Neuronal stem cell (in vitro differentiated cells): ENCODE measurements around the gene HDHD2. TPM values are rescaled to one million over a fixed set of nuclear protein-coding genes. Genes with fewer than 3 reads are reported as not detected.
"Not testable (repeated sequence)": the region's sequence is repeated elsewhere in the genome, so short reads cannot be mapped to it uniquely, and the experiment has no call there.

Source experiments
- DNase-seq: peaks from one replicate; pipeline ENCODE4 v3.0.0-alpha.2; 2013; ENCODE audit warnings: low spot score
- H2AFZ ChIP-seq: one replicate; pipeline ENCODE4 v1.6.1; 2013; ENCODE audit warnings: mild to moderate bottlenecking, low read length, inconsistent platforms
- H2AK5ac ChIP-seq: 2 replicates; pipeline ENCODE4 v1.6.1; 2013; ENCODE audit warnings: low read depth, mild to moderate bottlenecking, inconsistent platforms, low read length, moderate library complexity, mixed read lengths
- H2BK120ac ChIP-seq: 2 replicates; pipeline ENCODE4 v1.6.1; 2013; ENCODE audit warnings: low read depth, mild to moderate bottlenecking, inconsistent platforms, low read length, moderate library complexity, mixed read lengths
- H2BK12ac ChIP-seq: one replicate; pipeline ENCODE4 v1.6.1; 2013; ENCODE audit warnings: low read length, inconsistent platforms
- H2BK15ac ChIP-seq: 2 replicates; pipeline ENCODE4 v1.6.1; 2013; ENCODE audit warnings: mild to moderate bottlenecking, low read length, inconsistent platforms, mixed read lengths
- H2BK5ac ChIP-seq: one replicate; pipeline ENCODE4 v1.6.1; 2013; ENCODE audit warnings: inconsistent platforms, mild to moderate bottlenecking, low read length, moderate library complexity
- H3K14ac ChIP-seq: one replicate; pipeline ENCODE4 v1.6.1; 2013; ENCODE audit warnings: low read length, inconsistent platforms
- H3K18ac ChIP-seq: 2 replicates; pipeline ENCODE4 v1.6.1; 2013; ENCODE audit warnings: low read length, inconsistent platforms
- H3K23ac ChIP-seq: 2 replicates; pipeline ENCODE4 v1.6.1; 2013; ENCODE audit warnings: low read depth, mild to moderate bottlenecking, mixed read lengths, low read length, inconsistent platforms; ENCODE audit not compliant: poor library complexity
- H3K27ac ChIP-seq: replicated peaks from 3 replicates; pipeline ENCODE4 v1.5.1; 2013; ENCODE audit warnings: low read length, inconsistent platforms
- H3K27me3 ChIP-seq, 3 experiments: 2 replicates each; pipeline ENCODE4 v1.6.1; 2013; ENCODE audit warnings: low read length in 3 of 3, mild to moderate bottlenecking in 2 of 3, inconsistent platforms in 1 of 3, low read depth in 1 of 3, mixed read lengths in 1 of 3, moderate library complexity in 1 of 3; ENCODE audit not compliant: control insufficient read depth in 3 of 3, insufficient read depth in 3 of 3
- H3K36me3 ChIP-seq, 2 donors: replicated peaks in 1 of 2; 2 replicates each; pipeline ENCODE4 v1.6.1; 2013; ENCODE audit warnings: low read length in 2 of 2; ENCODE audit not compliant: control insufficient read depth in 2 of 2, insufficient read depth in 2 of 2
- H3K4ac ChIP-seq: 2 replicates; pipeline ENCODE4 v1.6.1; 2013; ENCODE audit warnings: inconsistent platforms, mild to moderate bottlenecking, low read length, moderate library complexity
- H3K4me1 ChIP-seq, 2 donors: 1 replicate in 1 of 2; 2 replicates in 1 of 2; pipeline ENCODE4 v1.6.1; 2013; ENCODE audit warnings: low read length in 2 of 2, low read depth in 1 of 2; ENCODE audit not compliant: control insufficient read depth in 2 of 2, insufficient read depth in 1 of 2
- H3K4me2 ChIP-seq: one replicate; pipeline ENCODE4 v1.6.1; 2013; ENCODE audit warnings: mild to moderate bottlenecking, low read length, inconsistent platforms; ENCODE audit not compliant: insufficient read depth, poor library complexity, severe bottlenecking
- H3K4me3 ChIP-seq, 2 donors: 2 replicates each; pipeline ENCODE4 v1.5.1; 2013; ENCODE audit warnings: low read length in 2 of 2, mild to moderate bottlenecking in 2 of 2, inconsistent platforms in 1 of 2, moderate library complexity in 1 of 2
- H3K79me1 ChIP-seq: one replicate; pipeline ENCODE4 v1.6.1; 2013; ENCODE audit warnings: low read depth, mild to moderate bottlenecking, inconsistent platforms, low read length, moderate library complexity
- H3K9ac ChIP-seq: one replicate; pipeline ENCODE4 v1.6.1; 2013; ENCODE audit warnings: mild to moderate bottlenecking, low read depth, low read length, inconsistent platforms; ENCODE audit not compliant: poor library complexity
- H3K9me3 ChIP-seq, 2 donors: replicated peaks in 1 of 2; 2 replicates each; pipeline versions ENCODE3 to v1.6.1; 2013; ENCODE audit warnings: low read length in 2 of 2, mild to moderate bottlenecking in 2 of 2, inconsistent platforms in 1 of 2, low read depth in 1 of 2, mixed read lengths in 1 of 2, moderate library complexity in 1 of 2; ENCODE audit not compliant: control insufficient read depth in 2 of 2, insufficient read depth in 1 of 2
- H4K8ac ChIP-seq: one replicate; pipeline ENCODE4 v1.6.1; 2013; ENCODE audit warnings: low read depth, mild to moderate bottlenecking, inconsistent platforms, low read length, moderate library complexity
- H4K91ac ChIP-seq: one replicate; pipeline ENCODE4 v1.6.1; 2013; ENCODE audit warnings: low read length, low read depth, mild to moderate bottlenecking, inconsistent platforms; ENCODE audit not compliant: poor library complexity
- WGBS, 2 donors: extraction: QIAGEN DNeasy Blood & Tissue Kit; methylation state at CpG; one replicate each; pipeline ENCODE4 v1.1.7; 2013; ENCODE audit warnings: missing lambda C conversion rate in 2 of 2, mixed read lengths in 1 of 2; ENCODE audit not compliant: insufficient read length in 2 of 2, insufficient replicate concordance in 1 of 2; ENCODE audit errors: extremely low coverage in 2 of 2; 5-methylcytosine and 5-hydroxymethylcytosine counted together
- polyA plus RNA-seq, 2 experiments: library from polyadenylated mRNA; stranded (reverse); fragments of 200-250 nt; gene quantifications; one replicate each; pipeline ENCODE4 v1.2.3, GENCODE V29; 2013

The HDHD2 gene, protein sequence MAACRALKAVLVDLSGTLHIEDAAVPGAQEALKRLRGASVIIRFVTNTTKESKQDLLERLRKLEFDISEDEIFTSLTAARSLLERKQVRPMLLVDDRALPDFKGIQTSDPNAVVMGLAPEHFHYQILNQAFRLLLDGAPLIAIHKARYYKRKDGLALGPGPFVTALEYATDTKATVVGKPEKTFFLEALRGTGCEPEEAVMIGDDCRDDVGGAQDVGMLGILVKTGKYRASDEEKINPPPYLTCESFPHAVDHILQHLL
- 47.9 TPM for polyA plus RNA-seq (2013, experiment 1 of 2)
- polyA plus RNA-seq (2013, experiment 2 of 2): 51.4 TPM

DNA sequence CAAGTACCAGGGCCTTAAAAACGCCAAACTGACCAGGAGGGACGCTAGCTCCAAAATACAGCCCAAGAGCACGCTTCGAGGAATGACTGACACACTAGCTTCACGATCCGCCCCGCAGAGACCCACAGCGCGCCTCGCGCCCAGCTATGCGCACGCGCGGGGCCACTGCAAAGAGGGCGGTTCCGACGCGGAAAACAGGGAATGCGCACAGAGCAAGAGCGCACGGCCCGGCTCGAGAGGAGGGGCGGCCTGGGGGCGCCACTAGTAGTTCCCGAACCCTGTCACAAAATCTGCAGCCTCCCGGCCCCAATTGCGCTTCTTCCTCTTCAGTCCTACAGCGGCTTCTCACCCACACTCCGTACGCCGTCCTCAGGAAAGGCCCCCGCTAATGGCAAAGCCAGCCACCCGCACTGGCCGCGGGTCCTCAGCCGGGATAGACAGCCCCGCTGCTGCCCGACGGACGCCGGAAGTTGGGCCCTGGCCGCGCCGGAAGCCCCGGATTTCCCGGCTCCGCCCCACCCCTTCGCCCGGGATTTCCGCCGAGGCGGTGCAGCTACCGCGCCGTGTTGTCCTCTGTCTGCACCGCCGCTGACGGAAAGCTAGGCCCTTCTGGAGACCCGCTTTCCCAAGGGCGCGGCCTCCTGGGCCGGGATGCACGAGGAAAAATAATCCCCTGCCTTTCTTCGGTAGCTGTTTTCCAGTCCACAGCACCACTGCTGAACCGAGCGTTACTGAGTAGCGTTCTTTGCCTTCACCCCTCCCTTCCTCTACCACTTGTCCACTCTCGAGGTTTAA, at the start of gene HDHD2:
Gene HDHD2 (minus strand): TSS at position 472 of the 795 bp plus-strand sequence. CDS start 14,061 bp downstream, outside the sequence.
- Histone ChIP-seq H3K23ac (peak within 1 kb of the TSS; percentile 96), H3K18ac (peak within 1 kb of the TSS; percentile 93), H3K27ac (peak within 1 kb of the TSS; percentile 87), H2BK12ac (no peak within 1 kb of the TSS), H2BK5ac (peak within 1 kb of the TSS; percentile 69), H3K4me1 (peaks cover 2 to 6% of the 10 kb centered on the region in 2 donors), H3K14ac (no peak within 1 kb of the TSS), H3K27me3 (no peaks in the 10 kb centered on the region), H2BK120ac (no peak within 1 kb of the TSS), H3K79me1 (peaks cover 2% of the 10 kb centered on the region), H4K8ac (peak within 1 kb of the TSS; percentile 43), H4K91ac (no peak within 1 kb of the TSS), H3K4ac (no peak within 1 kb of the TSS), H2AFZ (peak within 1 kb of the TSS; percentile 95), H2AK5ac (no peak within 1 kb of the TSS), H3K4me2 (peak within 1 kb of the TSS; percentile 85), H2BK15ac (no peak within 1 kb of the TSS), H3K4me3 (peak within 1 kb of the TSS; percentile 72 to 89), H3K36me3 (peaks cover 0 to 19% of the 10 kb centered on the region in 2 donors), H3K9me3 (no peaks in the 10 kb centered on the region), H3K9ac (peak within 1 kb of the TSS; percentile 85)
- peak; percentile 77 for DNase-seq
- no CpG with 5 or more reads among the region's 70 CpGs for WGBS, 2 donors

DNA sequence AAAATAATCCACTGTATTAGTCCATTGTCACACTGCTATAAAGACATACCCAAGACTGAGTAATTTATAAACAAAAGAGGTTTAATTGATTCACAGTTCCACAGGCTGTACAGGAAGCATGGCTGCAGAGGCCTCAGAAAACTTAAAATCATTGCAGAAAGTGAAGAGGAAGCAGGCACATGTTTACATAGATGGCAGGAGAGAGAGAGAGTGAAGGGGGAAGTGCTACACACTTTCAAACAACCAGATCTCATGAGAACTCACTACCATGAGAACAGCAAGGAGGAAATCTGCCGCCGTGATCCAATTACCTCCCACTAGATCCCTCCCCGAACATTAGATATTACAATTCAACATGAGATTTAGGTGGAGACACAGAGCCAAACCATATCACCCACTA, 45.7 kb upstream of the HDHD2 start:
- H2BK120ac ChIP-seq, H3K14ac ChIP-seq, H2AK5ac ChIP-seq, H3K4ac ChIP-seq, H3K27ac ChIP-seq, H2BK15ac ChIP-seq, H3K4me3 ChIP-seq, H4K8ac ChIP-seq, DNase-seq, H3K23ac ChIP-seq, H3K36me3 ChIP-seq, H3K9me3 ChIP-seq, H2BK12ac ChIP-seq, H3K4me1 ChIP-seq, H4K91ac ChIP-seq, H3K4me2 ChIP-seq, H2BK5ac ChIP-seq, H2AFZ ChIP-seq, H3K18ac ChIP-seq, H3K79me1 ChIP-seq, H3K9ac ChIP-seq, H3K27me3 ChIP-seq: not testable (repeated sequence)
- WGBS, 2 donors: no CpG with 5 or more reads among the region's 3 CpGs

DNA sequence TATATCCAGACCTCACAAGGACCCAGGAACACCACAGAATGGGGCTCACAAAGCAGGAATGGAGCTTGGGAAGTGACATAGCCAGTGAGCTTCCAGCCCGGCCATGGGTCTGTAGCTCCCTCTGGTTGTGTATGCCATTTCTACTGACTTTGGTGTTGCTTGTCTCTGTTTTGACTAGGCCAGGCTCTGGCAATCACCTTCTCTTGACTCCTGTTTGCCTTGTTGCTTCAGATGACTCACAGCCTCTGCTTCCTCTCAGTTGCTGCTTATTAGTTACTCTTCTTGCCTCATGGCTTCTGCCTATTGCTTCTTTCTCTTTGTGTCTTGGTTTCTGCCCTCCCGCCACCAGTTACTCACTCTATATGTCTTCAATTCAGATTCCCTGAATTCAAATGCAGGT, 41.7 kb upstream of the HDHD2 start:
- no peak overlapping the region for H2AK5ac ChIP-seq
- H3K79me1 ChIP-seq: no peaks in the 10 kb centered on the region
- H3K14ac ChIP-seq: no peak overlapping the region
- H3K4ac ChIP-seq: no peak overlapping the region
- no peak overlapping the region for H3K4me2 ChIP-seq
- H2BK120ac ChIP-seq: no peak overlapping the region
- no peaks in the 10 kb centered on the region for H3K36me3 ChIP-seq
- H4K91ac ChIP-seq: no peak overlapping the region
- DNase-seq: no peak
- H3K9me3 ChIP-seq: no peaks in the 10 kb centered on the region
- no peak overlapping the region for H4K8ac ChIP-seq
- H2BK15ac ChIP-seq: no peak overlapping the region
- no peak overlapping the region for H3K23ac ChIP-seq
- H3K4me1 ChIP-seq: no peaks in the 10 kb centered on the region
- no peak overlapping the region for H2BK12ac ChIP-seq
- no peak overlapping the region for H3K18ac ChIP-seq
- no peak overlapping the region for H3K27ac ChIP-seq
- no CpG with 5 or more reads among the region's 2 CpGs for WGBS, 2 donors
- H2BK5ac ChIP-seq: no peak overlapping the region
- H3K4me3 ChIP-seq: no peak overlapping the region
- peaks cover 0 to 5% (median 0%) of the 10 kb centered on the region in 3 experiments for H3K27me3 ChIP-seq
- no peak overlapping the region for H2AFZ ChIP-seq
- H3K9ac ChIP-seq: no peak overlapping the region

DNA sequence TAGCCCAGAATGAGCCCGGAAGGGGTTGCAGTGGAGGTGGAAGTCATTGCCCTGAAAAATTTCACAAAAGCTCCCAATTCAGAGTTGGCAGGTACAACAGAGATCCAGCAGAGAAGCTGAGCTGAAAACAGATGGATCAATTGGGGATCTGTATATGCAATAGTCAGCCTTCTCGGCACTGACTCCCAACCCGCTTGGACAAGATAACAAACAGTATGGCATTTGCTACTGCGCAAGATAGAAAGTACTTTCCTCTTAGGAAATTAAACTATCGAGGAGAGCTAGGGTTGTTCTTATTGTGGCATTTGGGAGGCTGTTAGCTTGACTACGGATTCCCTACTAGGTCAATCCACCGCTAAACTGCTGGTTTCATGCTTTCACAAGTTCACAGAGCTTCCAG, 37.4 kb upstream of the HDHD2 start:
- Histone ChIP-seq H4K91ac (no peak overlapping the region), H3K79me1 (no peaks in the 10 kb centered on the region)
- WGBS, 2 donors: no CpG with 5 or more reads among the region's 7 CpGs

More for the DNA sequence above, 37.4 kb upstream of the HDHD2 start:
- no peak overlapping the region for H3K14ac ChIP-seq
- H4K8ac ChIP-seq: no peak overlapping the region
- peaks cover 7 to 10% of the 10 kb centered on the region in 2 donors for H3K9me3 ChIP-seq
- no peak overlapping the region for H2AFZ ChIP-seq
- no peak overlapping the region for H3K18ac ChIP-seq
- peaks cover 0 to 5% (median 0%) of the 10 kb centered on the region in 3 experiments for H3K27me3 ChIP-seq
- no peak overlapping the region for H3K4ac ChIP-seq
- no peaks in the 10 kb centered on the region for H3K36me3 ChIP-seq
- H3K4me3 ChIP-seq: no peak overlapping the region
- H3K27ac ChIP-seq: no peak overlapping the region
- H3K4me2 ChIP-seq: no peak overlapping the region
- no peak overlapping the region for H2BK5ac ChIP-seq
- H2AK5ac ChIP-seq: no peak overlapping the region
- no peak overlapping the region for H3K23ac ChIP-seq
- DNase-seq: no peak
- no peaks in the 10 kb centered on the region for H3K4me1 ChIP-seq
- H3K9ac ChIP-seq: no peak overlapping the region
- H2BK15ac ChIP-seq: no peak overlapping the region
- no peak overlapping the region for H2BK12ac ChIP-seq
- no peak overlapping the region for H2BK120ac ChIP-seq
